Brain microvascular endothelial cell (primary cell): ENCODE results near the gene MAGI1.
"Not testable (repeated sequence)": the region's sequence is repeated elsewhere in the genome, so short reads cannot be mapped to it uniquely, and the experiment has no call there.

ENCODE experiments used
- DNase-seq: peaks from one replicate; pipeline ENCODE4 v3.0.0-alpha.2; 2020
- H3K27ac ChIP-seq: fragments of 250-450 bp; sonication (Bioruptor Pico); 2 replicates; pipeline ENCODE4 v1.5.1; 2020; ENCODE audit warnings: mild to moderate bottlenecking, moderate library complexity
- H3K27me3 ChIP-seq: fragments of 250-450 bp; sonication (Bioruptor Pico); replicated peaks from 2 replicates; pipeline ENCODE4 v1.5.1; 2020; ENCODE audit warnings: mild to moderate bottlenecking
- H3K36me3 ChIP-seq: fragments of 250-450 bp; sonication (Bioruptor Pico); replicated peaks from 2 replicates; pipeline ENCODE4 v1.5.1; 2020; ENCODE audit warnings: mild to moderate bottlenecking
- H3K4me3 ChIP-seq: 2 replicates; pipeline ENCODE4 v1.5.1; 2011; ENCODE audit warnings: low read depth, mild to moderate bottlenecking, control low read depth, low read length, moderate library complexity
- in situ Hi-C: cut with HindIII; loops from 2 replicates; pipeline ENCODE4 v1.10.0; 2017; ENCODE audit warnings: low sequenced_read_pairs, low pct_ligation_motif_present
- TF ChIP-seq, protein P1 (sequence below): IDR thresholded peaks from 2 replicates; pipeline ENCODE4 v1.5.1; 2011; ENCODE audit warnings: low read depth, mild to moderate bottlenecking, moderate library complexity, low read length, control low read depth, inconsistent platforms; ENCODE audit errors: missing control alignments

The MAGI1 gene

GRCh38 chr3:65864357-65864904, 174.3 kb downstream of the MAGI1 start:
- H3K27me3 ChIP-seq: no peaks in the 10 kb centered on the region
- DNase-seq: no peak
- in situ Hi-C loops: no loop called here
- TF ChIP-seq, protein P1, sequence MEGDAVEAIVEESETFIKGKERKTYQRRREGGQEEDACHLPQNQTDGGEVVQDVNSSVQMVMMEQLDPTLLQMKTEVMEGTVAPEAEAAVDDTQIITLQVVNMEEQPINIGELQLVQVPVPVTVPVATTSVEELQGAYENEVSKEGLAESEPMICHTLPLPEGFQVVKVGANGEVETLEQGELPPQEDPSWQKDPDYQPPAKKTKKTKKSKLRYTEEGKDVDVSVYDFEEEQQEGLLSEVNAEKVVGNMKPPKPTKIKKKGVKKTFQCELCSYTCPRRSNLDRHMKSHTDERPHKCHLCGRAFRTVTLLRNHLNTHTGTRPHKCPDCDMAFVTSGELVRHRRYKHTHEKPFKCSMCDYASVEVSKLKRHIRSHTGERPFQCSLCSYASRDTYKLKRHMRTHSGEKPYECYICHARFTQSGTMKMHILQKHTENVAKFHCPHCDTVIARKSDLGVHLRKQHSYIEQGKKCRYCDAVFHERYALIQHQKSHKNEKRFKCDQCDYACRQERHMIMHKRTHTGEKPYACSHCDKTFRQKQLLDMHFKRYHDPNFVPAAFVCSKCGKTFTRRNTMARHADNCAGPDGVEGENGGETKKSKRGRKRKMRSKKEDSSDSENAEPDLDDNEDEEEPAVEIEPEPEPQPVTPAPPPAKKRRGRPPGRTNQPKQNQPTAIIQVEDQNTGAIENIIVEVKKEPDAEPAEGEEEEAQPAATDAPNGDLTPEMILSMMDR: no peak
- H3K36me3 ChIP-seq: no peaks in the 10 kb centered on the region
- H3K27ac ChIP-seq: no peak overlapping the region
- H3K4me3 ChIP-seq: no peak overlapping the region

- TF ChIP-seq, protein P1: no peak
- DNase-seq: no peak
- Histone ChIP-seq H3K36me3 (no peaks in the 10 kb centered on the region), H3K27me3 (no peaks in the 10 kb centered on the region), H3K4me3 (no peak overlapping the region), H3K27ac (no peak overlapping the region)
- in situ Hi-C loops: no loop called here
Measured at GRCh38 chr3:65861718-65862117, 177.0 kb downstream of the MAGI1 start.

GRCh38 chr3:65859612-65860011, 179.1 kb downstream of the MAGI1 start:
- H3K4me3 ChIP-seq, H3K27ac ChIP-seq, in situ Hi-C loops, H3K27me3 ChIP-seq, DNase-seq, H3K36me3 ChIP-seq: not testable (repeated sequence)

GRCh38 chr3:65858749-65859148, 180.0 kb downstream of the MAGI1 start:
- no peaks in the 10 kb centered on the region for H3K36me3 ChIP-seq
- no peaks in the 10 kb centered on the region for H3K27me3 ChIP-seq
- DNase-seq: no peak
- H3K27ac ChIP-seq: no peak overlapping the region
- TF ChIP-seq, protein P1: no peak
- in situ Hi-C loops: no loop called here
- H3K4me3 ChIP-seq: no peak overlapping the region

- Histone ChIP-seq H3K36me3 (no peaks in the 10 kb centered on the region), H3K4me3 (no peak overlapping the region), H3K27ac (no peak overlapping the region), H3K27me3 (no peaks in the 10 kb centered on the region)
- in situ Hi-C loops: no loop called here
- no peak for DNase-seq
- TF ChIP-seq, protein P1: no peak
Measured at GRCh38 chr3:65857327-65857726, 181.4 kb downstream of the MAGI1 start.

DNA sequence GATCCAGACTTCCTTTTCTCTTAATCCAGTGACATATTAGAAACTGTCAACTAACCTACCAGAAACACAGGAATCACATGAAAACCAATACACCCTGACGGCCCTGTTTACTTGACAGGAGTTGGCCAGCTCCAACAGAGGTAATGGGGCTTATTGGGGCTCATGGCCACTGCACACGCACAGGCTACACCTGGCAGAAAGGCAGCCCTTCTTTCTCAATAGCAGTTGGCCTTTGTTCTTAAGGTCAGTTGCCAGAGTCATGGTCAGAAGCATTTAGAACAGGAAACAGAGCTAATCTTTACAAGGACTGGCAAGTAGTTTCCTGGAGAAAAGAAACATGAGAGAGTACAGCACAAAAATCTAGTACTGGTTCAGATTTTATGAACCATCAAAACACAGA, 181.8 kb downstream of the MAGI1 start:
- TF ChIP-seq, protein P1: no peak
- Histone ChIP-seq H3K27ac (no peak overlapping the region), H3K27me3 (no peaks in the 10 kb centered on the region), H3K36me3 (no peaks in the 10 kb centered on the region), H3K4me3 (no peak overlapping the region)
- in situ Hi-C loops: no loop called here
- DNase-seq: no peak
